GM18861 (cell line): ENCODE results near the gene BRD2.

Experiments used
- ATAC-seq: cut with Tn5 transposase; IDR thresholded peaks from one replicate; pipeline ENCODE4 v1.9.1; 2021; ENCODE audit not compliant: unreplicated experiment

BRD2 gene

GRCh38 chr6:32984622-32985389 lies 16.4 kb downstream of the BRD2 start:
- peak; percentile 54 for ATAC-seq

- ATAC-seq, result no peak
Observed at GRCh38 chr6:32989368-32989767, 21.0 kb downstream of the BRD2 start.

GRCh38 chr6:32991972-32992371 lies 23.6 kb downstream of the BRD2 start:
- ATAC-seq, result no peak

- ATAC-seq, result no peak
Observed at GRCh38 chr6:32993363-32993973, 25.1 kb downstream of the BRD2 start.

- no peak for ATAC-seq
Observed at GRCh38 chr6:32995448-32995847, 27.1 kb downstream of the BRD2 start.

- no peak for ATAC-seq
Observed at GRCh38 chr6:33000055-33000454, 31.7 kb downstream of the BRD2 start.

- no peak for ATAC-seq
Observed at GRCh38 chr6:33001685-33002084, 33.3 kb downstream of the BRD2 start.

- ATAC-seq, result no peak
Observed at GRCh38 chr6:33004940-33005339, 36.5 kb downstream of the BRD2 start.

GRCh38 chr6:33007831-33008400 lies 39.5 kb downstream of the BRD2 start:
- no peak for ATAC-seq

- peak; percentile 86 for ATAC-seq
Observed at GRCh38 chr6:33008944-33009861, 40.8 kb downstream of the BRD2 start, which contains the start of gene HLA-DOA. Gene HLA-DOA (minus strand): TSS chr6:33009591.

- ATAC-seq, result no peak
Observed at GRCh38 chr6:33010356-33010755, 42.0 kb downstream of the BRD2 start.

GRCh38 chr6:33013608-33014007 lies 45.2 kb downstream of the BRD2 start:
- ATAC-seq, result no peak

- ATAC-seq, result no peak
Observed at GRCh38 chr6:33014841-33015634, 46.6 kb downstream of the BRD2 start.

- no peak for ATAC-seq
Observed at GRCh38 chr6:33015798-33016197, 47.4 kb downstream of the BRD2 start.

- ATAC-seq, result no peak
Observed at GRCh38 chr6:33017018-33017417, 48.6 kb downstream of the BRD2 start.

- no peak for ATAC-seq
Observed at GRCh38 chr6:33017694-33018353, 49.4 kb downstream of the BRD2 start.

GRCh38 chr6:33018418-33018817 lies 50.0 kb downstream of the BRD2 start:
- no peak for ATAC-seq

GRCh38 chr6:33018904-33019303 lies 50.5 kb downstream of the BRD2 start:
- peak; percentile 50 for ATAC-seq

- no peak for ATAC-seq
Observed at GRCh38 chr6:33019372-33019771, 51.0 kb downstream of the BRD2 start.

GRCh38 chr6:33021917-33022316 lies 53.5 kb downstream of the BRD2 start:
- no peak for ATAC-seq
